GM06990 (cell line): Measurements from ENCODE around the gene ODF4.
A peak's percentile ranks its signal among the peaks of the same experiment; 100 is the strongest.

Source experiments
- DNase-seq: peaks from one replicate; pipeline ENCODE4 v3.0.0-alpha.2; 2011; ENCODE audit not compliant: insufficient read length; ENCODE audit errors: extremely low read depth
- H3K27me3 ChIP-seq: replicated peaks from 2 replicates; pipeline ENCODE4 v1.6.0; 2011; ENCODE audit warnings: low read length; ENCODE audit not compliant: control insufficient read depth, insufficient read depth
- H3K36me3 ChIP-seq: 2 replicates; pipeline ENCODE4 v1.5.1; 2011; ENCODE audit warnings: low read length; ENCODE audit not compliant: control insufficient read depth, insufficient read depth
- H3K4me3 ChIP-seq: replicated peaks from 2 replicates; pipeline ENCODE4 v1.5.1; 2011; ENCODE audit warnings: low read depth, mild to moderate bottlenecking, control low read depth, low read length
- TF ChIP-seq, protein P1 (sequence below): IDR thresholded peaks from 2 replicates; pipeline ENCODE4 v1.5.1; 2011; ENCODE audit warnings: low read length, control low read depth, mild to moderate bottlenecking, inconsistent platforms; ENCODE audit not compliant: insufficient read depth, poor library complexity, severe bottlenecking

Gene ODF4

DNA sequence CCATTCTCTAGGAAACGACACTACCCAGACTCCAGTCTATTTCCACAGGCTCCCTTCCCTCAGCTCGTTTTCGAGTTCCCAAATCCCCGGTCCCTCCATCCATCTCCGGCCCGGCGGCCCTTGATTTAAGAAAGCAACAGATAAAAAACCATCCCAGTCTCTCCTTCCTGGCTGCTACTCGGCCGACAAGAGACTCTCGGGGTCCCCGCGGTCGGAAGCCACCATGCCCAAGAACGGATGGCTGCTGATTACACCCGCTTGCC lies 43.2 kb downstream of the ODF4 start:
- peaks cover 22% of the 10 kb centered on the region for H3K36me3 ChIP-seq
- DNase-seq, result no peak
- peak overlapping the region; percentile 69 for H3K4me3 ChIP-seq
- no peaks in the 10 kb centered on the region for H3K27me3 ChIP-seq
- TF ChIP-seq, protein P1, sequence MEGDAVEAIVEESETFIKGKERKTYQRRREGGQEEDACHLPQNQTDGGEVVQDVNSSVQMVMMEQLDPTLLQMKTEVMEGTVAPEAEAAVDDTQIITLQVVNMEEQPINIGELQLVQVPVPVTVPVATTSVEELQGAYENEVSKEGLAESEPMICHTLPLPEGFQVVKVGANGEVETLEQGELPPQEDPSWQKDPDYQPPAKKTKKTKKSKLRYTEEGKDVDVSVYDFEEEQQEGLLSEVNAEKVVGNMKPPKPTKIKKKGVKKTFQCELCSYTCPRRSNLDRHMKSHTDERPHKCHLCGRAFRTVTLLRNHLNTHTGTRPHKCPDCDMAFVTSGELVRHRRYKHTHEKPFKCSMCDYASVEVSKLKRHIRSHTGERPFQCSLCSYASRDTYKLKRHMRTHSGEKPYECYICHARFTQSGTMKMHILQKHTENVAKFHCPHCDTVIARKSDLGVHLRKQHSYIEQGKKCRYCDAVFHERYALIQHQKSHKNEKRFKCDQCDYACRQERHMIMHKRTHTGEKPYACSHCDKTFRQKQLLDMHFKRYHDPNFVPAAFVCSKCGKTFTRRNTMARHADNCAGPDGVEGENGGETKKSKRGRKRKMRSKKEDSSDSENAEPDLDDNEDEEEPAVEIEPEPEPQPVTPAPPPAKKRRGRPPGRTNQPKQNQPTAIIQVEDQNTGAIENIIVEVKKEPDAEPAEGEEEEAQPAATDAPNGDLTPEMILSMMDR, result no peak

DNA sequence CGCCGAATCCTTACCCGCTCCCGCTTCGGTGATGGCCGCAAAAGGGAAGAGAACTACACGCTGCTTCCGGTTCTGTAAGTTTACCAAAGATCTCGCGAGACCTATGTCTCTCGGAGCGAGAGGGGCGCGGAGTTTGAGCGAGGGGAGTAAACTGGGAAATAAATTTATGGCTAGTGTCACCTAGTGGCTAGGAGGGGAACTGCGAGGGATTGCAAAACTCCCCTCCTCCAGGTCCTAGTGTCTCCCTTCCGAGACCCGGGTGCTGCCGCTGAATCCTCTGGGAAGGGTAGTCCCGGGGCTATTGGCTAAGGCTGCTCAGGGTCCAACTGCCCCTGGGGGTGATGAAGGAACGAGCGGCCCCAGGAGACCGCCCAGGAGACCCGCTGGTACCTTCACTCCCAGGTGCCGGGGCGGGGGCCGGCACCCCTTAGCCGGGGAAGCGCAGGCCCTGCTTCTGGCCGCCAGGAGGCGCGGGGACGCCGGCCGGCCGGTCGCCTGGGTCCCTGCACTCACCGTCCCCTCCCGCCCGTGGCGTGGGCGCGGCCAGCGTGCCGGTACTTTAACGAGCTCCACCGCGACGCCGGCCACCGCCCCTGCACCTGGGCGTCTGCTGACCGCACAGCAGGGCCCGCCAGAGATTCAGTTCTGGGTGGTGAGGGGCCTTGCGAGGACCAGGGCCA lies 43.6 kb downstream of the ODF4 start, which contains the start of gene RPL26:
RPL26 (minus strand) TSS at position 51 of the 680 bp plus-strand sequence. CDS start 883 bp downstream, outside the sequence.
- peak; percentile 93 for DNase-seq
- peak within 1 kb of the TSS; percentile 69 for H3K4me3 ChIP-seq
- TF ChIP-seq, protein P1, result peak; percentile 91
- no peaks in the 10 kb centered on the region for H3K27me3 ChIP-seq
- peaks cover 21% of the 10 kb centered on the region for H3K36me3 ChIP-seq

DNA sequence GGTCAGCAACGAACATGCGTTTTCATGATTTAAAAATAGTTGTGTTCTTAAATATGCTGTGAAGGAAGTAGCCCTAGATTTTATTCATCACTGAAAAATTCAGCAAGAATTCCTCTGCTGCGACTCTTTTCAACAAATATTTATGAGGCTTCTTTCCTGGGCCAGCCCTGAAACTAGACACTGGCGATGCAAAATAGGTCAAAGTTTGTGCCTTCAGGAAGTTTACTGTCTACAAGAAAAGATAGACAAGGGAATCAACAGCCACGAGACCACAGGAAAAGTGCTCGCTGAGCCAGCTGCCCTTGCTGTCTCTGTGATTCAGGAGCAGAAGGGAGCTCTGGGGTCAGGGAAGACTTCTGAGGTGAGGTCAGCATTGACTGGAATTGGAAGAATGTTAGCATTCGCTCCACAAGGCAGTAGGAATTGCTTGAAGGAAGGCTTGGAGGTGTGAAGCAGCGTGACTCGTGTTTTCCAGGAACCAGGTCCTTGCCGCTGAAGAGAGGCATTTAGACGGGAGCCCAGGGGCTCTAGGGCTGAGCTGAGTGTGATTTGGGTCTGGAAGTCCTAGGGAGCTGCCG lies 45.2 kb downstream of the ODF4 start:
- Histone ChIP-seq H3K27me3 (no peaks in the 10 kb centered on the region), H3K36me3 (peaks cover 15% of the 10 kb centered on the region), H3K4me3 (no peak overlapping the region)
- DNase-seq, result no peak
- TF ChIP-seq, protein P1, result no peak

DNA sequence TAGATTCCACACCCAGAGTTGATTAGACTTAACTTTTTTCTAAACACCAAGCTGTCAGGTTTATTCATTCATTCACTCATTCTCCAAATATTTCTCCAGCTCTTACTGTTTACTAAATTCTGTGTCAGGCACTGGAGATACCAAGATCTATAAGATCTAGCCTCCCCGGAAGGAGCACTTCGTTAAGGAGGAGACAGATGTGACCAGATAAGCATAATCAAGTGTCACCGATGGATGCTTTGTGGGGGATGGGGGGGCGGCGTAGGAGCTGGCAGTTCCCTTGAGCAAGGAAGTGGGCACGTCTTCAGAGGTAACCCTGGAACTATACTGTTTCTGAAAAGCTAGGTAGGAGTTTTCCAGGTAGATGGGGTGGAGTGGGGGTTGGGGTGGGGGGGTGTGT lies 47.2 kb downstream of the ODF4 start:
- H3K36me3 ChIP-seq, result 0 out of 2 replicates have a peak, but pooled peaks cover under 1% of the 10 kb centered on the region
- no peak for DNase-seq
- TF ChIP-seq, protein P1, result no peak
- no peaks in the 10 kb centered on the region for H3K27me3 ChIP-seq
- no peak overlapping the region for H3K4me3 ChIP-seq

DNA sequence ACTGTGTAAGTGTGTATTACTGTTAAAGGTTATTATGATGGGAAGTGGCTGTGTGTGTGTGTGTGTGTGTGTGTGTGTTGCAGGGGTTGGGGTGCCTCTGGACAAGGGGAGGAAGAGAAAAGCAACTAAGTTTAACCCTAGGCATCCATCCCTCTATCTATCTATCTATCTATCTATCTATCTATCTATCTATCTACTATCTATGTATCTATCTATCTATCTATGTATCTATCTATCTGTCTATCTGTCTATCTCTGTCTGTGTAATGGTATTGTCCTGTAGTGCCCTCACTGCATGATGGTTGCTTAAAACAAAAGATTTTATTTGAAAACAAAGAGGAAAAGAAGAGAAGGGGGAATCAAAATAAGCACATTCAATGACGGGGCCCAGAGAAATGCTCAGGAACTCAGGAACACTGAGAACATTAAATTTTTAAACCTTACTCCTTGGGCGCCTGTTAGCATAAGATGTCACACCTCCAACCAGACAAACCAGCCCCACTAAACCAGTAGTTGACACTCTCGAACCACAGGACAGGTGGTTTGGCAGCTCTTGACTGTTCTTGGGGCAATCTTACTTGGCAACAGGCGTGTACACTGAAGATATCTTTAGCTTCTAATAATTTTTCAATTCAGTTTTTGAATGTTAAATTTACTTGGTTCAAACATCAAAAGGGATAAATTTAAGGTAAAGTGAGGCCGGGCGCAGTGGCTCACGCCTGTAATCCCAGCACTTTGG lies 48.4 kb downstream of the ODF4 start:
- Histone ChIP-seq H3K36me3 (no peaks in the 10 kb centered on the region), H3K27me3 (no peaks in the 10 kb centered on the region), H3K4me3 (no peak overlapping the region)
- TF ChIP-seq, protein P1, result no peak
- no peak for DNase-seq
